HepG2 (cell line): ENCODE measurements around the gene KAZN. TPM values are rescaled to one million over a fixed set of nuclear protein-coding genes. Genes with fewer than 3 reads are reported as not detected.

ENCODE experiments used
- ATAC-seq: fragments of 200-7000 bp; cut with Tn5 transposase; 3 replicates; pipeline ENCODE4 v1.9.1; 2020; ENCODE audit warnings: mild to moderate bottlenecking, moderate library complexity
- BruUV-seq: library from RNA; stranded (reverse); fragments of 400-500 nt; replicated peaks from 2 replicates; lab custom pipeline; 2021; lab: Mats Ljungman, UMichigan
- CTCF ChIA-PET: fragments of 300-600 bp; formaldehyde crosslinking; extraction: SDS; loops from one replicate; lab custom pipeline; 2021; ENCODE audit warnings: low total read pairs, inconsistent platforms, low intra/inter-chr PET ratio; lab: Yijun Ruan, JAX
- POLR2A ChIA-PET: fragments of 350-600 bp; sonication (Branson Sonifier 250); formaldehyde crosslinking; loops from one replicate; lab custom pipeline; 2020; ENCODE audit warnings: antibody characterized with exemption, inconsistent platforms; lab: Yijun Ruan, JAX
- DNase-seq: peaks from one replicate; pipeline ENCODE4 v3.0.0-alpha.2; 2015; ENCODE audit warnings: low spot score
- FAIRE-seq: peaks from 3 replicates; lab custom pipeline; 2011; peaks lifted over from hg19 to GRCh38; lab: Jason Lieb, UNC
- H2AFZ ChIP-seq: one replicate; pipeline ENCODE4 v1.6.1; 2011; ENCODE audit warnings: low read length, inconsistent platforms
- H3K27ac ChIP-seq: fragments of 300-600 bp; 3 replicates; pipeline ENCODE4 v1.8.0; 2011; ENCODE audit warnings: mixed run types, mild to moderate bottlenecking, mixed read lengths, low read length, inconsistent platforms; ENCODE audit not compliant: insufficient read depth; ENCODE audit errors: extremely low read length
- H3K27me3 ChIP-seq, 2 experiments: fragments of 200-600 bp in 1 of 2; 2 replicates in 1 of 2; 3 replicates in 1 of 2; pipeline versions ENCODE4 v1.6.0 to v1.8.0; 2011; ENCODE audit warnings: low read length in 2 of 2, mild to moderate bottlenecking in 2 of 2, moderate library complexity in 2 of 2, inconsistent platforms in 1 of 2; ENCODE audit not compliant: insufficient read depth in 2 of 2, control insufficient read depth in 1 of 2
- H3K36me3 ChIP-seq, 2 experiments: fragments of 200-600 bp in 1 of 2; replicated peaks in 1 of 2; 2 replicates in 1 of 2; 3 replicates in 1 of 2; pipeline versions ENCODE4 v1.5.1 to v1.8.0; 2011; ENCODE audit warnings: low read length in 2 of 2, inconsistent platforms in 1 of 2; ENCODE audit not compliant: insufficient read depth in 2 of 2, control insufficient read depth in 1 of 2
- H3K4me1 ChIP-seq: 2 replicates; pipeline ENCODE4 v1.5.1; 2012; ENCODE audit warnings: low read length, inconsistent platforms; ENCODE audit not compliant: insufficient read depth
- H3K4me2 ChIP-seq: 2 replicates; pipeline ENCODE4 v1.6.0; 2011; ENCODE audit warnings: low read depth, low read length, inconsistent platforms
- H3K4me3 ChIP-seq, 3 experiments: fragments of 200-600 bp in 1 of 3; sonication (generic), shearing (Covaris generic) in 1 of 3; replicated peaks in 1 of 3; 2 replicates each; pipeline ENCODE4 v1.5.1; 2011 to 2016; ENCODE audit warnings: low read length in 3 of 3, inconsistent platforms in 2 of 3, low read depth in 2 of 3, mild to moderate bottlenecking in 2 of 3, control low read depth in 1 of 3, mixed read lengths in 1 of 3; ENCODE audit not compliant: insufficient read depth in 1 of 3
- H3K79me2 ChIP-seq: one replicate; pipeline ENCODE4 v1.6.1; 2011; ENCODE audit warnings: low read length, inconsistent platforms; ENCODE audit not compliant: insufficient read depth
- H3K9ac ChIP-seq: 2 replicates; pipeline ENCODE4 v1.6.0; 2011; ENCODE audit warnings: mild to moderate bottlenecking, low read depth, low read length, inconsistent platforms; ENCODE audit not compliant: insufficient read depth
- H3K9me3 ChIP-seq: 2 replicates; pipeline ENCODE4 v1.5.1; 2012; ENCODE audit warnings: mild to moderate bottlenecking, low read length
- H4K20me1 ChIP-seq: 2 replicates; pipeline ENCODE4 v1.6.0; 2011; ENCODE audit warnings: inconsistent platforms, mild to moderate bottlenecking, low read length, moderate library complexity; ENCODE audit not compliant: insufficient read depth
- FOXC1 ChIP-seq: sonication (generic); formaldehyde crosslinking; IDR thresholded peaks from 2 replicates; pipeline ENCODE4 v1.8.0; 2022; ENCODE audit warnings: mild to moderate bottlenecking, missing genetic modification reagents, borderline replicate concordance
- MEIS1 ChIP-seq: sonication (generic); formaldehyde crosslinking; IDR thresholded peaks from 2 replicates; pipeline ENCODE4 v1.9.0; 2021; ENCODE audit warnings: mild to moderate bottlenecking, missing genetic modification reagents, moderate library complexity, borderline replicate concordance
- NFATC3 ChIP-seq: sonication (generic); formaldehyde crosslinking; IDR thresholded peaks from 2 replicates; pipeline ENCODE4 v1.5.1; 2020; ENCODE audit warnings: mild to moderate bottlenecking, missing genetic modification reagents
- PHB2 ChIP-seq: fragments of 450-650 bp; IDR thresholded peaks from 2 replicates; pipeline ENCODE4 v1.6.1; 2018; ENCODE audit not compliant: partially characterized antibody
- SIN3A ChIP-seq: IDR thresholded peaks from 2 replicates; pipeline ENCODE4 v1.6.1; 2011; ENCODE audit warnings: low read depth, mild to moderate bottlenecking, control low read depth, low read length, borderline replicate concordance
- ZBTB38 ChIP-seq: sonication (generic); formaldehyde crosslinking; IDR thresholded peaks from 2 replicates; pipeline ENCODE4 v1.5.1; 2020; ENCODE audit warnings: mild to moderate bottlenecking, missing genetic modification reagents
- ZNF446 ChIP-seq: sonication (generic); formaldehyde crosslinking; IDR thresholded peaks from 2 replicates; pipeline ENCODE4 v1.5.0; 2020; ENCODE audit warnings: mild to moderate bottlenecking, missing genetic modification reagents
- ZNF615 ChIP-seq: sonication (generic); formaldehyde crosslinking; IDR thresholded peaks from 2 replicates; pipeline ENCODE4 v1.5.0; 2020; ENCODE audit warnings: mild to moderate bottlenecking, missing genetic modification reagents, borderline replicate concordance
- WGBS: methylation state at CpG from one replicate; pipeline ENCODE4 v1.1.6; 2017; ENCODE audit warnings: low lambda C conversion rate; 5-methylcytosine and 5-hydroxymethylcytosine counted together
- in situ Hi-C: cut with HindIII; loops from 2 replicates; pipeline ENCODE4 v1.10.0; 2017; ENCODE audit warnings: low pct_unique_long_range_greater_than_20kb; ENCODE audit not compliant: extremely low pct_ligation_motif_present
- intact Hi-C: fragments of 100-400 bp; cut with micrococcal nuclease; formaldehyde crosslinking; loops from one replicate; pipeline ENCODE4 v1.10.0; 2022; ENCODE audit not compliant: unreplicated experiment
- polyA plus RNA-seq, 8 experiments: library from polyadenylated mRNA; depleted of rRNA in 3 of 8; stranded (reverse) in 7 of 8; unstranded in 1 of 8; fragments of >200 nt; fragmentation: Illumina TruSeq in 4 of 8; extraction: Trizol in 4 of 8; gene quantifications; 2 replicates each; pipeline versions ENCODE4 v1.2.1 to v1.2.3, GENCODE V29; 2011 to 2016; ENCODE audit warnings: low read depth in 4 of 8, missing spikeins in 1 of 8, mixed read lengths in 1 of 8; ENCODE audit not compliant: insufficient read depth in 1 of 8
- total RNA-seq, 5 experiments: library from RNA; depleted of rRNA; stranded (reverse); fragments of >200 nt; fragmentation: Illumina TruSeq; extraction: Trizol; gene quantifications; 2 replicates each; pipeline ENCODE4 v1.2.3, GENCODE V29; 2016; ENCODE audit warnings: low read depth in 1 of 5
- TF ChIP-seq, protein P1 (sequence below): sonication (generic); formaldehyde crosslinking; IDR thresholded peaks from 2 replicates; pipeline ENCODE4 v1.4.0; 2020; ENCODE audit warnings: mild to moderate bottlenecking, missing genetic modification reagents
- TF ChIP-seq, protein P2 (sequence below): sonication (generic); formaldehyde crosslinking; IDR thresholded peaks from 2 replicates; pipeline ENCODE4 v1.5.1; 2020; ENCODE audit warnings: missing genetic modification reagents, mild to moderate bottlenecking, borderline replicate concordance
- TF ChIP-seq, protein P3 (sequence below): sonication (generic); formaldehyde crosslinking; IDR thresholded peaks from 2 replicates; pipeline ENCODE4 v1.5.0; 2020; ENCODE audit warnings: missing genetic modification reagents

Gene KAZN
- total and polyA plus RNA-seq, 2 of the 13 experiments (the other 11 are each of a cell fraction or from before 2014, with no cell fraction given): 10.4 to 13.5 TPM

DNA sequence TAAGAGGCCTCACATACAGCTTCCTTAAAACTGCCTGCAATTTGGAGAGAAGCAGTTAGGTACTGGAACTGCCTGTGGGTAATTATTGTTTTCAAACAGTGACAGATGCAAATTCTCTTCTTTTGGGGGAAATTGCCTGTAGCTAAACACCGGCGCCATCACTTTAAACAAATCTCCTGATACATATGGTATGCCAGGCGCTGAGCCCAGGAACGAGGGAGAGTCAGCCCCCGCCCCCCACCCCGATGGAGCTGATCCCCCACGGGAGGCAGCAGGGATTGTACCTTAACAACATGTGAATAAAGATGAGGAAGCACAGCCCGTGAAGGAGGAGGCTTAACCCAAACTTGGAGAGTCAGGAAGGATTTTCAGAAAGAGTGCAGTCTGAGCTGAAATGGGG is 562.1 kb downstream of the KAZN start:
- peaks cover 85% of the 10 kb centered on the region for H3K79me2 ChIP-seq
- intact Hi-C loops: no loop called here
- TF ChIP-seq, protein P1, sequence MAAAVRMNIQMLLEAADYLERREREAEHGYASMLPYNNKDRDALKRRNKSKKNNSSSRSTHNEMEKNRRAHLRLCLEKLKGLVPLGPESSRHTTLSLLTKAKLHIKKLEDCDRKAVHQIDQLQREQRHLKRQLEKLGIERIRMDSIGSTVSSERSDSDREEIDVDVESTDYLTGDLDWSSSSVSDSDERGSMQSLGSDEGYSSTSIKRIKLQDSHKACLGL (CRISPR knock-in tag): no peak
- TF ChIP-seq ZNF615 (CRISPR knock-in tag): no peak
- TF ChIP-seq SIN3A: no peak
- no peak for TF ChIP-seq ZBTB38 (CRISPR knock-in tag)
- TF ChIP-seq, protein P2, sequence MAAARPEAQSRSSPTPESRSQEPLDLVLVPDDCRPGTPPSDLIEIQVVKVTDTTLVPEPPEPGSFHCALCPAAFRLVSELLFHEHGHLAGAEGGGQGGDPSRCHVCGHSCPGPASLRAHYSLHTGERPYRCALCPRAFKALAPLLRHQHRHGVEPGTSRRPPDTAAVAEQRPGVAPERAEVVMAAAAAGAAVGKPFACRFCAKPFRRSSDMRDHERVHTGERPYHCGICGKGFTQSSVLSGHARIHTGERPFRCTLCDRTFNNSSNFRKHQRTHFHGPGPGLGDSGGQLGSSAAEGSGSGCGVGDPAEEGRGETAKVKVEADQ (CRISPR knock-in tag): no peak
- TF ChIP-seq NFATC3 (CRISPR knock-in tag): no peak
- TF ChIP-seq ZNF446: no peak
- TF ChIP-seq, protein P3, sequence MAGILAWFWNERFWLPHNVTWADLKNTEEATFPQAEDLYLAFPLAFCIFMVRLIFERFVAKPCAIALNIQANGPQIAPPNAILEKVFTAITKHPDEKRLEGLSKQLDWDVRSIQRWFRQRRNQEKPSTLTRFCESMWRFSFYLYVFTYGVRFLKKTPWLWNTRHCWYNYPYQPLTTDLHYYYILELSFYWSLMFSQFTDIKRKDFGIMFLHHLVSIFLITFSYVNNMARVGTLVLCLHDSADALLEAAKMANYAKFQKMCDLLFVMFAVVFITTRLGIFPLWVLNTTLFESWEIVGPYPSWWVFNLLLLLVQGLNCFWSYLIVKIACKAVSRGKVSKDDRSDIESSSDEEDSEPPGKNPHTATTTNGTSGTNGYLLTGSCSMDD (CRISPR knock-in tag): no peak
- no peak for TF ChIP-seq MEIS1
- TF ChIP-seq PHB2: no peak
- no peak for TF ChIP-seq FOXC1 (CRISPR knock-in tag)
- no peak overlapping the region for H2AFZ ChIP-seq
- no peak overlapping the region for H3K4me2 ChIP-seq
- no peaks in the 10 kb centered on the region for H3K9me3 ChIP-seq
- DNase-seq (no peak), FAIRE-seq (no peak), ATAC-seq (no peak)
- WGBS: 97% methylated on average over 8 of the region's 8 CpGs
- H3K4me1 ChIP-seq: peaks cover 49% of the 10 kb centered on the region
- H3K27ac ChIP-seq: no peak overlapping the region
- ChIA-PET CTCF (no interaction called here), POLR2A (no interaction called here)
- peaks cover 0 to 11% of the 10 kb centered on the region in 2 experiments; a peak in 3 of 5 replicates for H3K36me3 ChIP-seq
- H3K9ac ChIP-seq: no peak overlapping the region
- no peak overlapping the region for H3K4me3 ChIP-seq
- BruUV-seq: no TSS peak
- in situ Hi-C loops: no loop called here
- no peaks in the 10 kb centered on the region for H3K27me3 ChIP-seq
- H4K20me1 ChIP-seq: peaks cover 27% of the 10 kb centered on the region; the same call in 1 of the 2 replicates
